Measurements from ENCODE around the gene MT1H.

MT1H gene

GRCh38 chr16:56684926-56685590 is 15.4 kb downstream of the MT1H start:
- Histone ChIP-seq H3K4me3 (ENCODE audit: low read depth, low read length) (no peak overlapping the region), H2AFZ (peak overlapping the region; percentile 51), H3K36me3 (ENCODE audit: control insufficient read depth, insufficient read depth, low read length) (no peaks in the 10 kb centered on the region), H3K27me3 (ENCODE audit: control insufficient read depth, insufficient read depth, low read length) (no peaks in the 10 kb centered on the region), H3K79me2 (no peaks in the 10 kb centered on the region), H3K9ac (no peak overlapping the region), H3K4me2 (ENCODE audit: low read length) (no peak overlapping the region), H3K9me3 (ENCODE audit: control insufficient read depth, low read length) (no peaks in the 10 kb centered on the region), H3K4me1 (peaks cover 19% of the 10 kb centered on the region), H3K27ac (no peak overlapping the region)
- TF ChIP-seq, protein P1, sequence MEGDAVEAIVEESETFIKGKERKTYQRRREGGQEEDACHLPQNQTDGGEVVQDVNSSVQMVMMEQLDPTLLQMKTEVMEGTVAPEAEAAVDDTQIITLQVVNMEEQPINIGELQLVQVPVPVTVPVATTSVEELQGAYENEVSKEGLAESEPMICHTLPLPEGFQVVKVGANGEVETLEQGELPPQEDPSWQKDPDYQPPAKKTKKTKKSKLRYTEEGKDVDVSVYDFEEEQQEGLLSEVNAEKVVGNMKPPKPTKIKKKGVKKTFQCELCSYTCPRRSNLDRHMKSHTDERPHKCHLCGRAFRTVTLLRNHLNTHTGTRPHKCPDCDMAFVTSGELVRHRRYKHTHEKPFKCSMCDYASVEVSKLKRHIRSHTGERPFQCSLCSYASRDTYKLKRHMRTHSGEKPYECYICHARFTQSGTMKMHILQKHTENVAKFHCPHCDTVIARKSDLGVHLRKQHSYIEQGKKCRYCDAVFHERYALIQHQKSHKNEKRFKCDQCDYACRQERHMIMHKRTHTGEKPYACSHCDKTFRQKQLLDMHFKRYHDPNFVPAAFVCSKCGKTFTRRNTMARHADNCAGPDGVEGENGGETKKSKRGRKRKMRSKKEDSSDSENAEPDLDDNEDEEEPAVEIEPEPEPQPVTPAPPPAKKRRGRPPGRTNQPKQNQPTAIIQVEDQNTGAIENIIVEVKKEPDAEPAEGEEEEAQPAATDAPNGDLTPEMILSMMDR (IDR thresholded peaks at IDR 0.05), result no peak

- no peak overlapping the region for H3K4me3 ChIP-seq (ENCODE audit: low read depth, low read length)
- H3K27ac ChIP-seq, result no peak overlapping the region
- H3K27me3 ChIP-seq (ENCODE audit: control insufficient read depth, insufficient read depth, low read length), result no peaks in the 10 kb centered on the region
- H3K9me3 ChIP-seq (ENCODE audit: control insufficient read depth, low read length), result no peaks in the 10 kb centered on the region
- H3K4me1 ChIP-seq, result peaks cover 19% of the 10 kb centered on the region
- H3K79me2 ChIP-seq, result no peaks in the 10 kb centered on the region
- no peak overlapping the region for H3K4me2 ChIP-seq (ENCODE audit: low read length)
- H3K9ac ChIP-seq, result no peak overlapping the region
- no peaks in the 10 kb centered on the region for H3K36me3 ChIP-seq (ENCODE audit: control insufficient read depth, insufficient read depth, low read length)
- H2AFZ ChIP-seq, result no peak overlapping the region
- TF ChIP-seq, protein P1 (IDR thresholded peaks at IDR 0.05), result no peak
Measured at GRCh38 chr16:56686758-56687157, 17.1 kb downstream of the MT1H start.

- Histone ChIP-seq H3K36me3 (ENCODE audit: control insufficient read depth, insufficient read depth, low read length) (no peaks in the 10 kb centered on the region), H3K4me1 (peaks cover 12% of the 10 kb centered on the region), H3K9me3 (ENCODE audit: control insufficient read depth, low read length) (no peaks in the 10 kb centered on the region), H3K4me3 (ENCODE audit: low read depth, low read length) (no peak overlapping the region), H3K9ac (no peak overlapping the region), H3K4me2 (ENCODE audit: low read length) (no peak overlapping the region), H3K79me2 (no peaks in the 10 kb centered on the region), H3K27ac (no peak overlapping the region), H3K27me3 (ENCODE audit: control insufficient read depth, insufficient read depth, low read length) (no peaks in the 10 kb centered on the region), H2AFZ (no peak overlapping the region)
- TF ChIP-seq, protein P1 (IDR thresholded peaks at IDR 0.05), result no peak
Measured at GRCh38 chr16:56688762-56689161, 19.1 kb downstream of the MT1H start.

- H3K9ac ChIP-seq, result no peak overlapping the region
- no peak overlapping the region for H2AFZ ChIP-seq
- H3K4me1 ChIP-seq, result peaks cover 11% of the 10 kb centered on the region
- H3K4me3 ChIP-seq (ENCODE audit: low read depth, low read length), result no peak overlapping the region
- TF ChIP-seq, protein P1 (IDR thresholded peaks at IDR 0.05), result no peak
- no peak overlapping the region for H3K27ac ChIP-seq
- no peaks in the 10 kb centered on the region for H3K36me3 ChIP-seq (ENCODE audit: control insufficient read depth, insufficient read depth, low read length)
- H3K79me2 ChIP-seq, result no peaks in the 10 kb centered on the region
- H3K27me3 ChIP-seq (ENCODE audit: control insufficient read depth, insufficient read depth, low read length), result no peaks in the 10 kb centered on the region
- H3K4me2 ChIP-seq (ENCODE audit: low read length), result no peak overlapping the region
- H3K9me3 ChIP-seq (ENCODE audit: control insufficient read depth, low read length), result no peaks in the 10 kb centered on the region
Measured at GRCh38 chr16:56689171-56689570, 19.6 kb downstream of the MT1H start.
